SK-N-SH (cell line): ENCODE results near the gene PRKAB2. TPM values are rescaled to one million over a fixed set of nuclear protein-coding genes. Genes with fewer than 3 reads are reported as not detected.

Experiments used
- CTCF ChIA-PET: fragments of 300-600, 350-600 bp; formaldehyde crosslinking; extraction: SDS; loops from one replicate; lab custom pipeline; 2021; lab: Yijun Ruan, JAX
- POLR2A ChIA-PET: fragments of 350-600 bp; sonication (Branson Sonifier 250); formaldehyde crosslinking; extraction: SDS; loops from one replicate; lab custom pipeline; 2020; ENCODE audit warnings: antibody characterized with exemption, inconsistent platforms; lab: Yijun Ruan, JAX
- DNase-seq: peaks from one replicate; pipeline ENCODE4 v3.0.0; 2012
- H2AFZ ChIP-seq: fragments of 200-600 bp; sonication (generic); 2 replicates; pipeline ENCODE4 v1.8.1; 2016; ENCODE audit warnings: antibody characterized with exemption, mild to moderate bottlenecking, low read depth
- H3F3A ChIP-seq: fragments of 200-600 bp; sonication (generic); replicated peaks from 2 replicates; pipeline ENCODE3; 2016; ENCODE audit warnings: antibody characterized with exemption, mild to moderate bottlenecking; ENCODE audit not compliant: insufficient read depth
- H3K27ac ChIP-seq, 2 experiments: fragments of 200-500 bp in 1 of 2; fragments of 200-600 bp in 1 of 2; sonication (Bioruptor generic) in 1 of 2; sonication (generic), shearing (Covaris generic) in 1 of 2; 2 replicates each; pipeline versions ENCODE4 v1.5.1 to v1.6.1; 2014 to 2016; ENCODE audit warnings: low read depth in 2 of 2, inconsistent platforms in 1 of 2, low read length in 1 of 2, mild to moderate bottlenecking in 1 of 2, mixed read lengths in 1 of 2
- H3K27me3 ChIP-seq: fragments of 200-600 bp; sonication (generic), shearing (Covaris generic); 2 replicates; pipeline ENCODE4 v1.6.1; 2016; ENCODE audit warnings: mixed run types; ENCODE audit not compliant: insufficient read depth
- H3K36me3 ChIP-seq, 2 experiments: fragments of 200-500 bp in 1 of 2; fragments of 200-600 bp in 1 of 2; sonication (Bioruptor generic) in 1 of 2; sonication (generic) in 1 of 2; replicated peaks in 1 of 2; 2 replicates each; pipeline versions ENCODE3 to v1.5.1; 2014 to 2016; ENCODE audit warnings: low read length in 1 of 2, mild to moderate bottlenecking in 1 of 2; ENCODE audit not compliant: insufficient read depth in 2 of 2, control insufficient read depth in 1 of 2
- H3K4me1 ChIP-seq, 2 experiments: fragments of 200-500 bp in 1 of 2; fragments of 200-600 bp in 1 of 2; sonication (Bioruptor generic) in 1 of 2; sonication (generic), shearing (Covaris generic) in 1 of 2; 2 replicates each; pipeline versions ENCODE4 v1.5.1 to v1.6.1; 2014 to 2016; ENCODE audit warnings: low read depth in 1 of 2, low read length in 1 of 2, mixed run types in 1 of 2; ENCODE audit not compliant: insufficient read depth in 2 of 2, control insufficient read depth in 1 of 2
- H3K4me2 ChIP-seq: fragments of 200-600 bp; sonication (generic), shearing (Covaris generic); 2 replicates; pipeline ENCODE4 v1.6.1; 2017; ENCODE audit warnings: mixed run types
- H3K4me3 ChIP-seq, 2 experiments: fragments of 200-500 bp in 1 of 2; fragments of 200-600 bp in 1 of 2; sonication (Bioruptor generic) in 1 of 2; sonication (generic), shearing (Covaris generic) in 1 of 2; 2 replicates each; pipeline versions ENCODE4 v1.5.1 to v1.8.1; 2014 to 2016; ENCODE audit warnings: low read depth in 2 of 2, inconsistent platforms in 1 of 2, low read length in 1 of 2, mild to moderate bottlenecking in 1 of 2, mixed read lengths in 1 of 2, moderate library complexity in 1 of 2
- H3K79me2 ChIP-seq: fragments of 200-600 bp; sonication (generic); 2 replicates; pipeline ENCODE4 v1.8.1; 2017; ENCODE audit warnings: mild to moderate bottlenecking; ENCODE audit not compliant: insufficient read depth
- H3K9ac ChIP-seq: fragments of 200-600 bp; sonication (generic); 2 replicates; pipeline ENCODE4 v1.6.1; 2017; ENCODE audit warnings: mixed run types
- H3K9me2 ChIP-seq: fragments of 200-600 bp; sonication (generic); 2 replicates; pipeline ENCODE4 v1.6.1; 2017; ENCODE audit warnings: mixed run types
- H3K9me3 ChIP-seq: fragments of 200-600 bp; sonication (generic); 2 replicates; pipeline ENCODE4 v1.6.1; 2017; ENCODE audit warnings: mixed run types, mild to moderate bottlenecking, moderate library complexity
- H4K20me1 ChIP-seq: fragments of 200-600 bp; sonication (generic); 2 replicates; pipeline ENCODE4 v1.6.1; 2017; ENCODE audit warnings: mild to moderate bottlenecking, mixed run types; ENCODE audit not compliant: insufficient read depth
- CTCF ChIP-seq: fragments of 200-600 bp; sonication (generic); IDR thresholded peaks from 2 replicates; pipeline ENCODE4 v1.6.1; 2017; ENCODE audit warnings: antibody characterized with exemption, mild to moderate bottlenecking, moderate library complexity
- FOXJ3 ChIP-seq: sonication (generic); formaldehyde crosslinking; IDR thresholded peaks from 2 replicates; pipeline ENCODE4 v1.5.1; 2020; ENCODE audit warnings: mild to moderate bottlenecking, missing genetic modification reagents
- GATA2 ChIP-seq: sonication (generic); formaldehyde crosslinking; IDR thresholded peaks from 2 replicates; pipeline ENCODE4 v1.5.0; 2020; ENCODE audit warnings: mild to moderate bottlenecking, missing genetic modification reagents
- IRF3 ChIP-seq: fragments of 150-350 bp; IDR thresholded peaks from 2 replicates; pipeline ENCODE4 v1.6.1; 2016; ENCODE audit warnings: mild to moderate bottlenecking, low read depth, low read length
- JUND ChIP-seq: IDR thresholded peaks from 2 replicates; pipeline ENCODE4 v1.4.0; 2012
- MEF2A ChIP-seq: IDR thresholded peaks from 2 replicates; pipeline ENCODE4 v1.4.0; 2012; ENCODE audit warnings: low read depth, borderline replicate concordance
- NFIC ChIP-seq: IDR thresholded peaks from 2 replicates; pipeline ENCODE4 v1.4.0; 2012; ENCODE audit warnings: borderline replicate concordance
- NRF1 ChIP-seq: IDR thresholded peaks from 2 replicates; pipeline ENCODE4 v1.6.1; 2012; ENCODE audit warnings: low read depth, mild to moderate bottlenecking, low read length
- RAD21 ChIP-seq: IDR thresholded peaks from 2 replicates; pipeline ENCODE4 v1.6.1; 2012; ENCODE audit warnings: mild to moderate bottlenecking, low read length
- RCOR1 ChIP-seq: fragments of 150-350 bp; IDR thresholded peaks from 2 replicates; pipeline ENCODE4 v1.6.1; 2017; ENCODE audit warnings: antibody characterized with exemption, low read length
- SIN3A ChIP-seq: IDR thresholded peaks from 2 replicates; pipeline ENCODE4 v1.6.1; 2012; ENCODE audit warnings: low read depth, mild to moderate bottlenecking, low read length, moderate library complexity, borderline replicate concordance
- SMC3 ChIP-seq: IDR thresholded peaks from 2 replicates; pipeline ENCODE4 v1.6.1; 2012; ENCODE audit warnings: low read depth, low read length, improper control_type of control experiment
- TAF1 ChIP-seq: IDR thresholded peaks from 2 replicates; pipeline ENCODE4 v1.6.1; 2012; ENCODE audit warnings: low read depth, mild to moderate bottlenecking, low read length, moderate library complexity, borderline replicate concordance
- TCF12 ChIP-seq: IDR thresholded peaks from 2 replicates; pipeline ENCODE4 v1.4.0; 2012
- TEAD4 ChIP-seq: IDR thresholded peaks from 2 replicates; pipeline ENCODE4 v1.4.0; 2012; ENCODE audit warnings: mild to moderate bottlenecking, borderline replicate concordance; ENCODE audit not compliant: insufficient read depth
- ZBTB33 ChIP-seq: IDR thresholded peaks from 2 replicates; pipeline ENCODE4 v1.4.0; 2012; ENCODE audit warnings: low read depth, borderline replicate concordance
- WGBS: methylation state at CpG from one replicate; pipeline ENCODE4 v1.1.6; 2017; ENCODE audit warnings: low lambda C conversion rate; 5-methylcytosine and 5-hydroxymethylcytosine counted together
- polyA plus RNA-seq, 3 experiments: library from polyadenylated mRNA; depleted of rRNA; stranded (reverse); fragments of >200 nt; gene quantifications; 2 replicates each; pipeline ENCODE4 v1.2.3, GENCODE V29; 2012

The PRKAB2 gene
- polyA plus RNA-seq, 1 of the 3 experiments (the other 2 are of a cell fraction): 6.2 TPM

- H3F3A ChIP-seq: no peaks in the 10 kb centered on the region
- CTCF ChIA-PET: interaction anchor here (0.6 to 1.6 kb wide), 3 partner anchors 10 to 124 kb away, joined by 3 to 5 read pairs (median 3); partner anchors contain the start of genes CHD1L and FMO5
- POLR2A ChIA-PET: no interaction called here
- no peak overlapping the region for H3K4me3 ChIP-seq
- H4K20me1 ChIP-seq: no peaks in the 10 kb centered on the region
- no peaks in the 10 kb centered on the region for H3K9me3 ChIP-seq
- no peak for TF ChIP-seq ZBTB33
- TF ChIP-seq CTCF: no peak
- TF ChIP-seq SMC3: no peak
- TF ChIP-seq GATA2: no peak
- TF ChIP-seq JUND: no peak
- no peak for TF ChIP-seq IRF3
- no peak for TF ChIP-seq FOXJ3 (CRISPR knock-in tag)
- TF ChIP-seq TEAD4: no peak
- no peak for TF ChIP-seq SIN3A
- TF ChIP-seq RAD21: no peak
- no peak for TF ChIP-seq TAF1
- TF ChIP-seq MEF2A: no peak
- TF ChIP-seq TCF12: no peak
- TF ChIP-seq RCOR1: no peak
- TF ChIP-seq NRF1: no peak
- TF ChIP-seq NFIC: no peak
- no peak overlapping the region for H3K27ac ChIP-seq
- DNase-seq: no peak
- H3K27me3 ChIP-seq: no peaks in the 10 kb centered on the region
- whole genome bisulfite sequencing: 11% methylated on average over 2 of the region's 2 CpGs
- no peaks in the 10 kb centered on the region for H3K36me3 ChIP-seq
- no peak overlapping the region for H3K9ac ChIP-seq
- H3K4me1 ChIP-seq: no peaks in the 10 kb centered on the region; a peak in 1 of 4 replicates
- no peak overlapping the region for H3K4me2 ChIP-seq
- H3K79me2 ChIP-seq: no peaks in the 10 kb centered on the region
- H3K9me2 ChIP-seq: no peaks in the 10 kb centered on the region
- no peak overlapping the region for H2AFZ ChIP-seq
These were observed 43.3 kb upstream of the PRKAB2 start for GRCh38 chr1:147215540-147215916.
